ENCODE results near the gene TUSC7.

TUSC7 gene

DNA sequence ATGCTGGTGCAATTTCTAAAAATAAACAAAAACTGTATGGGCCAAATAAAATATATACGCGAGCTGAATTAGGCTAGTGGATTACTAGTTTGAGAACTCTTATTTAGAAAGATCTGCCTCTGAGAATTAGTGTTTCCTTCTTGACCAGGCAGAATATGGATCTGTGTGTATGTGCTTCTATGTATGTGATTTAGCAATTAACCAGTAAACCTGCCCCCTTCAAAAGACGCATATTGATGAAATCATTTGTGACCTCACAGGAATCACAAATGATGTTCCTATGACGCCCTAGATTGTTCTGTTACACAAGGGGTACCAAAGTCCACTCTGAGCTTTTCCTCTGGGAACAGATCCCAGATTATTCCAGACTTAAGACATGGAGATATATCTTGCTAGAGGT, at the start of gene TUSC7:
TUSC7 (plus strand) TSS at position 301 of the 400 bp plus-strand sequence.
- H2AFZ ChIP-seq (ENCODE audit: low read length): no peak within 1 kb of the TSS
- no peaks in the 10 kb centered on the region for H3K27me3 ChIP-seq (ENCODE audit: insufficient read depth, low read length, poor library complexity, severe bottlenecking)
- no peaks in the 10 kb centered on the region for H3K79me2 ChIP-seq (ENCODE audit: insufficient read depth, low read length)
- H4K20me1 ChIP-seq (ENCODE audit: insufficient read depth, low read length, poor library complexity, severe bottlenecking): no peaks in the 10 kb centered on the region
- no peaks in the 10 kb centered on the region for H3K4me1 ChIP-seq (ENCODE audit: insufficient read depth, low read length, poor library complexity, severe bottlenecking)
- no peak within 1 kb of the TSS for H3K9ac ChIP-seq (ENCODE audit: low read depth, low read length, poor library complexity, severe bottlenecking)
- H3F3A ChIP-seq (ENCODE audit: low read depth): no peaks in the 10 kb centered on the region
- TF ChIP-seq EZH2phosphoT487 (IDR thresholded peaks at IDR 0.05; ENCODE audit: borderline replicate concordance): no peak
- TF ChIP-seq, protein P1, sequence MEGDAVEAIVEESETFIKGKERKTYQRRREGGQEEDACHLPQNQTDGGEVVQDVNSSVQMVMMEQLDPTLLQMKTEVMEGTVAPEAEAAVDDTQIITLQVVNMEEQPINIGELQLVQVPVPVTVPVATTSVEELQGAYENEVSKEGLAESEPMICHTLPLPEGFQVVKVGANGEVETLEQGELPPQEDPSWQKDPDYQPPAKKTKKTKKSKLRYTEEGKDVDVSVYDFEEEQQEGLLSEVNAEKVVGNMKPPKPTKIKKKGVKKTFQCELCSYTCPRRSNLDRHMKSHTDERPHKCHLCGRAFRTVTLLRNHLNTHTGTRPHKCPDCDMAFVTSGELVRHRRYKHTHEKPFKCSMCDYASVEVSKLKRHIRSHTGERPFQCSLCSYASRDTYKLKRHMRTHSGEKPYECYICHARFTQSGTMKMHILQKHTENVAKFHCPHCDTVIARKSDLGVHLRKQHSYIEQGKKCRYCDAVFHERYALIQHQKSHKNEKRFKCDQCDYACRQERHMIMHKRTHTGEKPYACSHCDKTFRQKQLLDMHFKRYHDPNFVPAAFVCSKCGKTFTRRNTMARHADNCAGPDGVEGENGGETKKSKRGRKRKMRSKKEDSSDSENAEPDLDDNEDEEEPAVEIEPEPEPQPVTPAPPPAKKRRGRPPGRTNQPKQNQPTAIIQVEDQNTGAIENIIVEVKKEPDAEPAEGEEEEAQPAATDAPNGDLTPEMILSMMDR (conservative IDR thresholded peaks at IDR 0.05; ENCODE audit: low read length): no peak
- H3K4me3 ChIP-seq (ENCODE audit: low read length, poor library complexity, severe bottlenecking): no peak within 1 kb of the TSS
- H3K9me2 ChIP-seq (replicated peaks; ENCODE audit: low read depth, low read length): no peaks in the 10 kb centered on the region
- H3K4me2 ChIP-seq (ENCODE audit: low read depth, low read length, poor library complexity, severe bottlenecking): no peak within 1 kb of the TSS
- no peaks in the 10 kb centered on the region for H3K36me3 ChIP-seq (ENCODE audit: insufficient read depth, low read length)
- H3K9me3 ChIP-seq (ENCODE audit: insufficient read depth, low read depth, low read length): no peaks in the 10 kb centered on the region

DNA sequence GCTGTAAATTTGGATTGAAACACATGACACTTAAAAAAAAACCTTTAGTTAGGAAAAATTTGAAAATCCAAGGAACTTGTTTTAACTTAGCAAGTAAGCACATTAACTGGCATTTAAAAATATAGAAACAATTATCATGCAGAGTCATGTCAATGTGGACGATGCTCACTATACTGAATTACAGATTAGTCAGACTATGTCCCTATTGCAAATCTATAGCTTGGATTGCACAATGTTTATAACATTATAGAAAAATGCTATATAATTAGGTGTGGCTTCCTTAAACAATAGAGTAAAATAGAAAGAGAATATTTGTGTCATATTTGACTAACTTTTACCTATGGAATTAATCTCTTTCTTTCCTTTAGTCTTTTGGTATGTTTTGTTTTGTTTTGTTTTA, 48.4 kb upstream of the TUSC7 start:
- Histone ChIP-seq H3K4me3 (ENCODE audit: low read length, poor library complexity, severe bottlenecking) (no peak overlapping the region), H3K79me2 (ENCODE audit: insufficient read depth, low read length) (no peaks in the 10 kb centered on the region), H2AFZ (ENCODE audit: low read length) (no peak overlapping the region), H3F3A (ENCODE audit: low read depth) (no peaks in the 10 kb centered on the region), H3K9me2 (replicated peaks; ENCODE audit: low read depth, low read length) (no peaks in the 10 kb centered on the region), H3K9ac (ENCODE audit: low read depth, low read length, poor library complexity, severe bottlenecking) (no peak overlapping the region), H3K4me1 (ENCODE audit: insufficient read depth, low read length, poor library complexity, severe bottlenecking) (no peaks in the 10 kb centered on the region), H3K27me3 (ENCODE audit: insufficient read depth, low read length, poor library complexity, severe bottlenecking) (no peaks in the 10 kb centered on the region), H3K4me2 (ENCODE audit: low read depth, low read length, poor library complexity, severe bottlenecking) (no peak overlapping the region), H3K36me3 (ENCODE audit: insufficient read depth, low read length) (no peaks in the 10 kb centered on the region), H3K9me3 (ENCODE audit: insufficient read depth, low read depth, low read length) (no peaks in the 10 kb centered on the region), H4K20me1 (ENCODE audit: insufficient read depth, low read length, poor library complexity, severe bottlenecking) (no peaks in the 10 kb centered on the region)
- TF ChIP-seq, protein P1 (conservative IDR thresholded peaks at IDR 0.05; ENCODE audit: low read length): no peak
- no peak for TF ChIP-seq EZH2phosphoT487 (IDR thresholded peaks at IDR 0.05; ENCODE audit: borderline replicate concordance)

DNA sequence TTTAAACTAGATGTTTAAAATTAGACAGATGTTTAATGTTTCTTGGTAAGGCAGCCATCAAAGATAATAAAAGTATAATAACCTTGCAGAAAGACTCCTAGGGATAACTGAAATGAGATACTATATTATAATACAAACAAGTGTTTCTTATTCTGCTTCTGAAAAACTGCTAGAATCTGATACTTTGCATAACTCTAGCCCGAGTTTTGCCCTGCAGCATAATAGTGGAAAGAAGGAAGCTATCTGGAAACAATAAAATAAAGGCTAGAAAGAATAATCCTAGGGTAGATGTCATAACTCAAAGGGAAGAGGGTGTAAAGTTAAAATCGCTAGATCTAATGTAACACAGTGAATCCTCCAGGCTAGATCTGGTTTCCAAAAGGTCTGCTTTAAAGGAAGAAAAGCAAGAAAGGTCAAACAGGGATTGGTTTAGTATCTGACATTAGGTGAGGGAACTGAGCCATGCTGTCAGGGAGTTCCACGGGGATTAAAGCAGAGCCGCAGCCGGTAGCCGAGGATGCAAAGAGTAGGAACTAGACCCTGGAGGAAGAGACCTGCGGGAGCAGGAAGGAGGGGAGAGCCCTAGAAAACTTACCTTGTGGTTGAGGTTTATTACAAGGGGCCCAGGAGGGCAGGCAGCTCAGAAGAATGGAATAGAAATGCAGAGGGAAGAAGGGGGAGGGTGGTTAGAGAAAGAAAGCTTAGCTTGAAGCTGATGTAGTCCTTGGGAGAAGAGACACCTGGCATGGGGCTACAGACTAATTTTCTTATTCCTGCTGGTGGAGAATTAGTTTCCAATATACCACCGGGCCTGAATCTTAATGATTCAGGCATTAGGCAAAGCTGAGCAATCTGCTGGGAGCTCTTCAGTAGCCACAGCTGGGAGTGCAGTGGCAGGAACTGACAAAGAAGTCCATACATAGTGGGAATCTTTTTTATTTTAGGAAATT, 46.1 kb upstream of the TUSC7 start:
- Histone ChIP-seq H3K9ac (ENCODE audit: low read depth, low read length, poor library complexity, severe bottlenecking) (no peak overlapping the region), H3K9me2 (replicated peaks; ENCODE audit: low read depth, low read length) (0 out of 2 replicates have a peak, but pooled peaks cover 3% of the 10 kb centered on the region), H3K4me2 (ENCODE audit: low read depth, low read length, poor library complexity, severe bottlenecking) (no peak overlapping the region), H3K36me3 (ENCODE audit: insufficient read depth, low read length) (no peaks in the 10 kb centered on the region), H3K4me1 (ENCODE audit: insufficient read depth, low read length, poor library complexity, severe bottlenecking) (no peaks in the 10 kb centered on the region), H3K27me3 (ENCODE audit: insufficient read depth, low read length, poor library complexity, severe bottlenecking) (no peaks in the 10 kb centered on the region), H3K4me3 (ENCODE audit: low read length, poor library complexity, severe bottlenecking) (no peak overlapping the region), H3K79me2 (ENCODE audit: insufficient read depth, low read length) (no peaks in the 10 kb centered on the region), H3F3A (ENCODE audit: low read depth) (no peaks in the 10 kb centered on the region), H3K9me3 (ENCODE audit: insufficient read depth, low read depth, low read length) (no peaks in the 10 kb centered on the region), H4K20me1 (ENCODE audit: insufficient read depth, low read length, poor library complexity, severe bottlenecking) (no peaks in the 10 kb centered on the region), H2AFZ (ENCODE audit: low read length) (no peak overlapping the region)
- TF ChIP-seq, protein P1 (conservative IDR thresholded peaks at IDR 0.05; ENCODE audit: low read length): no peak
- no peak for TF ChIP-seq EZH2phosphoT487 (IDR thresholded peaks at IDR 0.05; ENCODE audit: borderline replicate concordance)
